HuH-7 (cell line): ENCODE results near the gene CMTR1.

Experiments
- DNase-seq: peaks from one replicate; pipeline ENCODE4 v3.0.0; 2011; ENCODE audit warnings: low spot score

Gene CMTR1

DNA sequence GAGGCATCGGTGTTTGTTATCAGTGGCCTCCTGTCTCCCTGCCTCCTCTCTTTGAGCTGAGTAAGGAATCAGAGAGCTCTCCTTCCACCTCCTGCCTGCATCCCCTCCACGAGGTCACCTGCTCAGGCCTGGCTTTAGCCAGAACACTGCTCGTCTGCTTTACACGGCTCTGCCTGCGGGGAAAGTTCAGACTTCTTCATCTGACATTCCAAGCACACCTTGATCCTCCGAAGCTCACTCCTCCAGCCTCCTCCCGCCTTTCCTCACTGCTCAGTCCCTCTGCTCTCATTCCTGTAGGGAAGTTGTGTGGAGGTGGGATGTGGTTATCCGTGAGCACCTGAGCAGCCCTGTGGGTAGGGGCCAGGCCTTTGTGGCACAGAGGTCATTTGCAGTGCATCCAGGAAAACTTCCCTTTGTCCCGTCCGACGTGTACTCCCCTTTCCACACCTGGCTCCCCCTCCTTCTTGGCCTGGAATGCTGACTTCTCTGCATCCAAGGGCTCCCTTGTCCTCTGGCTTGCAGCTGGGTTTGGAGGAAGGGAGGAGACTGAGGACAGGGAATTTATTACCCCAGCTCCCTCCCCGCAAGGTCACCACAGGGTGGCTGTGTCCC, 79.5 kb downstream of the CMTR1 start:
- no peak for DNase-seq

DNA sequence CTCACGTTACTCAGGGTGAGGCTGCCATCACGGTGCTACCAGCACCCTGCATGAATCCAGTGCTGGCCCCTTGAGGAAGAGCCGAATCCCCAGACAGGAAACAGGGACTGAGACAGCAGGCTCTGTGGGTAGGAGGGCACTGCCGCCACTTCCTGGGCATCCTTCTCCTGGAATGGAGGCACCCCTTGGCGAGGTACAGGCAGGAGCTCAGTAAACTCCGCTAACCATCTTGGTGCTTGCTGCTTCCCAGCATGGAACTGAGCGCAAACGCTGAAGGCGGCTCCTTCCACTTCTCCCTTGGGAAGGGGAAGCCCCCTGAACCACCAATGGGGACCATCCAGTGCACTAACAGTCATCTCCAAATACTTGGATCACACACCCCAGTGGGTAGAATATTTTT, 80.1 kb downstream of the CMTR1 start:
- no peak for DNase-seq

DNA sequence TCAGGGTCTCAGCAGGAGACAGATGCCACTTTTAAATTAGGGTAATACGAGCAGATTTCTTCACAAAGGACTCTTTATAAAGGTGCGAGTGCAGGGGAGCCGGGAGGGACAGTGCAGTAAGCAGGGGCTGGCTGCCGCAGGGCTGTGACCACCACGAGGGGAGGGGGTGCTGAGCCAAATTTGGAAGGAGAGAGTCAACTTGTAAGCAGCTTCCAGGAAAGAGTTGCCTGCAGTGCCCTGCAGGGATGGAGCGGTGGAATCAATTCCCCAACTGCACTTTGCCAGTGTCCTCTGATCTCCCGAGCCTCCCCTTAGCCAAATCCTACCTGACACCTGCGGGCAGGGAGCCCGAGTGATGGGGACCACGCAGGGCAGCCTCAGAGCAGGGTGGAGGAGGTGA, 80.6 kb downstream of the CMTR1 start:
- DNase-seq = no peak

DNA sequence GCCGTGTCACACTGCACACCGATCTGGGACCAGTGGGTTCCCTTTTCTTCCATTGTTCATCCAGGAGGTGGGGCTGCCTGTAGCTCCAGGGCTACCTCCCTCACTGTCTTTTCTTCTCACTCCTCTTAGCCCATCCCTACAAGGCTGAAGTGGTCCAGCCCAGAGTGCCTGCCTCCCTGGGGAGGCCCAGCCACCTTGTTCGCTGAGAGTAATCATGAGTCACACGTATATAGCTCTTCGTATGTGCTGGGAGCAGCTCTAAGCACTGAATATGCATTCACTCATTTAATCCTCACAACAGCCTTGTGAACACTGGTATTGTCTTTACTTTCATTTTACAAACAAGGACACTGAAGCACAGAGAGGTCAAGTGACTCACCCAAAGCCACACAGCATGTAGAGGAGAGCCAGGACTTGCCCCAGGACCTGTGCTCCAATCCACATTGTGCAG, 81.3 kb downstream of the CMTR1 start:
- no peak for DNase-seq

DNA sequence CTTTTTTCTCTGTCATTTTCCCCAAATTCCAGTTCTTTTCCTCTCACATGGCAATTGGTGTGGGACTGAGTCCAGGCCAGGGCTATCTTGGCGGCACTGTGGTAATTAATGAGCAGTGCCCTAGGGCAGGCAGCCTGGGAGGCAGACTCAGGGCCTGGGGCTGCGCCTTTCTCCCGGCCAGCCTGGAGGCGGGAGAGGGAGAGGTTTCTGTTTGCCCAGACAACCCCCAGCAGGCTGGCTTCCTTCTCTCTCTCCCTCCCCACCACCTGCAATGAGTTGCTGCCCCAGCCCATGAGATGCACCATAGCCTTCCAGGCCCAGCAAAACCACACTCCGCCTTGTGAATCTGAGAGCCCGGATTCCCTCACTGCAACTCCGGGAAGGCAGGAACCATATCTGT, 81.8 kb downstream of the CMTR1 start:
- no peak for DNase-seq

DNA sequence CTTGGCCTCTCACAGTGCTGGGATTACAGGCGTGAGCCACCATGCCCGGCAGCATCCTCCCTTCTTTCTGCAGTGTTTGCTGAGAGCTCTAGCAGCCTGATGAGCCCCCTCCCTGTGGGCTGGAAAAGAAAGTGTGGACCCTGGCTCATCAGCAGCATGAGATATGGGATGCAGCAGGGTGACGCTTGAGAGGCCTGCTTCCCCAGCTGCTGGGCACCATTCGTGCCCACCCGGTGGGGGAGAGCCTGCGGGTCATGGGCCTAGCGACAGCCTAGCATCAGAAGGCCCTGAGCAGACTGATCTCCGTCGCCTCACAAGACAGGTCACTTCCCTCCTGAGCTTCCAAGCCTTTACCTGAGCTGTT, 82.7 kb downstream of the CMTR1 start:
- DNase-seq = no peak

DNA sequence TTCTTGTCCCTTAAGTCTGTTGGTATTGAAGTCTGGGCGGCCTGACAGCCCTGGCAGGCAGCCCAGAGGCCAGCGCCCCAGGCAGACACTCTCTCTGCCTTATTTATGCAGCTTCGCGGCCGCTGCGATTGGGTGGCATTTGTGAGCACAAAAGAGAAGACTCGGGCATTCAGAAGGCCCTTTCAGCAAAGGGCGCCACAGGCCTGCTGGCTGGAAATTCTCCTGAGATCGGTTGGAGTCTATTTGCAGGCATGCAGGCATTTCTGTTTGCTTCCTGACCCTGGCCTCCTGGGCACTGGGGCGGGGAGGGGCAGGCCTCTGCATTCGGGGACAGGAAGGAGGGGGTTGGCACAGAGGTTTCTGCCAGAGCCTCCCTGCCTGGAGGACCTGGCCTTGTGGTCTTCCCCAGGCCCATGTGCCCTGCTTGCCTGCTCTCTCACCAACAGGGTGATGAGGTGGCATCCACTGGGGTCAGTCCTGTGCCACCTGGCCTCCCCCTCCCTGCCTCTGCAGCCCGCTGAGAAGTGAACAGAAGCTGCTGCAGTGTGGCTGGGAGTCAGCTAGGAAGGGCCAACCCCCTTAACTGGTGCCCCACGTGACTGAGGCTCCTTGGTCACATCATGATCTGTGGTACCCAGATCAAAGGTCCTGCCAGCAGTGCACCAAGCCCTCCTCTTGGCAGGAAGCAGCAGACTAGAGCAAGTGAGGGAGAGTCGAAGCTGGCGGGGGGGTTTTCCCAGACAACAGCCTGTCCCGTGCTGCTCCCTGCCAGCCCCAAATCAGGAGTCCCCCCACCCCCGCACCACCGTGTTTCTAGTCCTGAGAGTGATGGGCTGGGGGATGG, 83.3 kb downstream of the CMTR1 start:
- no peak for DNase-seq

DNA sequence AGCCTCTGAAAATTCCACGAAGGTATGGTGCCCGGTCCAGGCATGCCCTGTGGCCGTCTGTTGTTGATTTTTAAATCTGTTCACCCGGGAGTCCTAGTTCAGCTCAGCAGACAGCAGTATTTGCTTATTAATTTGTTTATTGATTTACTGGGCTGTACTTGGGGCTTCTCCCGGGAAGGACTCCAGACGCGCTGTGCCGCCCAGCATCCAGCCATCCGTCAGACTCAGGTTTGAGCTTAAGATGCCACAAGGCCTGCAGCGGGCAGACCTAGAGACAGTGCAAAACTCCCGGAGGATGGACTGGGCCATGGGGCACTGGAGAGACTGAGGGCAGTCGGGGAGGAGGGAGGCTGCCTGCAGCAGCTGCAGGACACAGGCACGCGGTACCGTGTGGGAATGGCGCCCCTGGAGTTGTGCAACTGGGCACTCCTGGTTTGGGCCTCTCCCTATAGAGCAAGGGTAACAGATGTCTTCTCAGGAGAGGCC, 83.9 kb downstream of the CMTR1 start:
- DNase-seq = no peak

DNA sequence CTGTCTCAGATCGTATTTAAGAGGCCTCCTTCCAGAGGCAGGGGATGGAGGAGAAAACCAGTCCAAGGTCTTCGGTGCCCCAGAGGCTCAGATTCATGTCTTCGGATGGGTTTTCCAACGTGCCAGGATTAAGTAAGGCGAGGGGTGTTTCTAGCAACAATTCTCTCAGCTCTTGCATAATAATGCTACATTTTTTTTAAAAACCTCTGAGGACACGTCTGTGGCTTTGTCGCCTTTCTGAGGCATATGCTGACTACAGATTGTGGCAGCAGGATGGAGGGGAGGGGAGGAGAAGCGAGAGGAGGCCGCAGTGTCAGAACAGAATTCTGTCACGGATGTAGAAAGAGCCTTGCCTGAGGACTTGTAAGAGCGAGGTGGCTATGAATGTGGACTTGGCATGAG, 84.4 kb downstream of the CMTR1 start:
- no peak for DNase-seq

DNA sequence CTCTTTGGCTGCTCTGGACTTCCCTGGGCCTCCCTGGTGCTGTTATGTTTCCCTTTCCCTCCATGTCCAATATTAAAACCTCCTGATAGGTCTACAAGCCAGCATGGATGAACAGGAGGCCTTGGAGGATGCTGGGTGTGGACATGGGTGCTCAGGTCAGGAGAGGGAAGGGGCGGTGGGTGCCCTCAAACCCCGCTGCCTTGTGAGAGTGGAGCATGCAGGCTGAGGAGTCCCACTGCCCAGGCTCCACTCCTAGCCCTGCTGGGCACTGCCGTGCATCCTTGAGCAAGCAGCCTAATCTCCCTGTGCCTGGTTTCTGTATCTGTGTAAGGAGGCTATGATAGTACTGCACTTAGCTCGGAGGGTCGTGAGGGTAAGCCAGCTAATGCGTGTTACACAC, 85.1 kb downstream of the CMTR1 start:
- DNase-seq = no peak

DNA sequence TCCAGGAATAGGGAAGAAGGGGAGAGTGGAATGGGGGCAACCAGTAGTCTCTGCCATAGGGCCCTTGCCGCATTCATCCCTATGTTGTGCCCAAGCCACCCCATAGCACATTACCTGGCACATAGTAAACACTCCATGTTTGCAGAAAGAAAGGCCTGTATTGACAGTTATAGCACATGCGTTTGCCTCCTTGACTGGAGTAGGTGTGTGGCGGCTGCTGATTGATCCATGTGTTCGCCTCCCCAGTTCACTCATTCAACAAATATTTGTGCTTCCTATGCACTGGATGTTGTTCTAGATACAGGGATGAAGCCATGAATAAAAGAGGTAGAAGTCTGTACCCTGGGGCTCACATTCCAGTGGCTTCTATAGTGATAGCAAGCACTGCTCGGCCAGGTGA, 86.4 kb downstream of the CMTR1 start:
- DNase-seq = no peak

DNA sequence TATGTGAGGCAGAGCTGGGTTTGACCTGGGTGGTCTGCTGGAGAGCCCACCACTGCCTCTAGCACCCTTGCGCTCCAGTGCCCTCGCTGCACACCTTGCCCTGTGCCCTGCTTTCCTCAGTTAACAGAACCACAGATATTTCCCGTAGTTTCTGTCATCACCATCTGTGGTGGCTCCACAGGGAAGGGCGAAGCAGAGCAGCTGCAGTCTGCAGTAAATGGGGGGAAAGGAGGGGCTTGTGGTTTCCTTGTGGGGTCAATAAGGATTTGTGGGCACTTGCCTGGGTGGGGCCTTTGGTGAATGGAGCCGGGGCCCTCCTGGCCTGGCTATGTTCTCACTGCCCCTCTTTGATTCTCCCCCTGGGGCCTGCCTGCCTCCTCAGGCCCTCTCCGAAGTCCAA, 87.9 kb downstream of the CMTR1 start:
- no peak for DNase-seq

DNA sequence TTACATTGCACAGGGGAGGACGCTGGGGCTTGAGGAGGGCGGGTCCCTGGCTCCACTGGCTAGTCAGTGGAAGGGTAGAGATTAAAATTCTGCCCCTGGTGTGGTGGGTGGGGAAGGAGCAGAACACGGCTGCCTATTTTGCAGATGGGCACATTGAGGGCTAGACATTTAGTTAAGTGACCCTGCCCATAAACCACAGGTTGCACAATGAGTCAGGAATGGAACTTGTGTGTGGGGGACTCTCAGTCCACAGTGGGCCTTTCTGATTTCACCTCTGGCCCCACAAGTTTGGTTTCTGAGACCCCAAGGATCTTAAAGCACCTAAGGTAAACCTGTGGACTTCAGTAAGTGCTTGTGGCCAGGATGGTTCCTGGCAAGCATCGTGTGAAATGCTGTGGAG, 88.7 kb downstream of the CMTR1 start:
- DNase-seq = no peak

DNA sequence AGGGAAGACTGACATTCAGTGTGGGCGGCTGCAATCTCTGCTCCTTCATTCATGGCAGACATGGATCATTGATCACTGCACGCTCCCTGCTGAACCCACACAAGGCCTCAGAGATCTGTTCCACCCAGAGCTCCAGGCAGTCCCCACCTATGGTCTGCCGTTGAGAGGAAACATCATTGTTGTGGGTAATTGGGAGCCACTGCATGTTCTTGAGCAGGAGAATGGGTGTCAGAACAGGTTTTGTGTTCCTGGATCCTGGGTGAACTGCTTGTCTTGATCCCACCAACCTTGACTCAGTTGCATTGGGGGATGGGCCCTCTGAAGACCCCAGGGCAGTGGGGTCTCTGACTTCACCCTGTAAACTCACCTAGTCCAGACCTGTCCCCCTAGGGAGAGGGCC, 89.8 kb downstream of the CMTR1 start:
- DNase-seq = no peak

DNA sequence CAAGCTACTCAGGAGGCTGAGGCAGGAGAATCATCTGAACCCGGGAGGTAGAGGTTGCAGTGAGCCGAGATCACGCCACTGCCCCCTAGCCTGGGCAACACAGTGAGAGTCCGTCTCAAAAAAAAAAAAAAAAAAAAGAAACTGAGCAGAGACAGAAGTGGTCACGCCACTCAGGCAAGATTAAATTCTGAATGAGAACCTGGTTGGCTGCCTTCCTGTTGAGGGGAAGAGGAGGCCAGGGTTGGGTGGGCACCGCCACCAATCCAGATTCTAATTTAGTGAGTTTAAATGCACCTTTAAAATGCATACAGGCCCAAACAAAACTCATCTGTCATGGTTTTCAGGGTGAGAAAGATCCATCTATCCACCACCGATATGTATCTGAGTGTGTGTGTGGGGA, 90.4 kb downstream of the CMTR1 start:
- no peak for DNase-seq

DNA sequence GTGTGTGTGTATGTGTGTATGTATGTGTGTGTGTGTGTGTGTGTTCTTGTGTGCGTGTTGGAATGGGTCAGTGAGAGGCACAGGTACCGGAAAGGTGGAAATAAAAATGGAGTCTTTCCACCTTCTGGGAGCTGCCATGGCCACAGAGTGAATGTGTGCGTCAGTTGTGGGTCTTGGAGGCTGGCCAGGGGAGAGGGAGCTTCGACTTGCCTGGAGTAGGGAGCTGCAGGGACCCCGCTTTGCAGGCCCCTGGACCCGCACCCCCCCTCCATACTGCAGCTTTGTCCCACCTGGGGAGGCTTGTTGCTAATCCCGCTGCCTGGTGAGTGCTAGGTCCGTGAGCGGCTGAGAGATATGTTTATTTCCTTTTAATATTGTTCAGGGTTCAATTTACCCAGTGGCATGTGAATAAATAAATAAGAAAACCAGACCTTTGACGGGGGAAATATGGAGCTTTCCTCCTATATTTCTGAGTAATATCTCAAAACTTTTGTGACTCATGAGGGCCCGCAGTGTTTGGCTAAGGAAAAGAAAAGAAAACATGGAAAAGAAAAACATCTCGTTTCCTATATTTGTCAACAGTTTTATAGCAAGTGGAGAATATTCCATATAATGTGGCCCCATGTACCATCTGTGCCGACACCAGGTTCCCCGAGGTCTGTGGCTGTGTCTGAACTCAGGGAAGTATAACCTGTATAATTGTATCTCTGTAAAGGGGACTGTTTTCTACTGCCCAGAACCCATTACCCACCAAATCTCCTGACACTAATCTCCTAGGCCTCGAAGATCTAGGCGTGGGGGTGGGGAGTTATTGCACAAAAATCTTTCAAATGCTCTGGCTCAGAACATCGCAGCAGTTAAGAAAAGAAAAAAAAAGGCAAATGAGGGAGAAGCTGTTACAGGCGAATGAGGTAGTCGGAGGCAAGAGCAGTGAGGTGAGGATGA, 91.3 kb downstream of the CMTR1 start:
- no peak for DNase-seq

DNA sequence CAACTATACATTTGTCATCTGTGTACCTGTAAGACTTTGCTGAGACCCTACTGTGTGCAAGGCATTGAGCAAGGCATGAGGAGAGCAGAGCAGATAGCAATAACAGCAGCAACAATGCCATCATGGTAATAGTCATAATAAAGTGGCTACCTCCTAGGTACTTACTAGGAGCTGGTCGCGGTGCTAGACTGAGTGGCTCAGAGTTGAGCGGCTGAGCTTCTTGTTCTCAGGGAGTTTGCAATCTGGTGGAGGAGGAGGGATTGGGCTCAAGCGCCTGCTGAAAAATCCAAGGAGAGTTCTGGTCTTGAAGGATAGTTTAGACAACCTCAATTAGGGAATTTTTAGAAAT, 91.9 kb downstream of the CMTR1 start:
- DNase-seq = no peak

DNA sequence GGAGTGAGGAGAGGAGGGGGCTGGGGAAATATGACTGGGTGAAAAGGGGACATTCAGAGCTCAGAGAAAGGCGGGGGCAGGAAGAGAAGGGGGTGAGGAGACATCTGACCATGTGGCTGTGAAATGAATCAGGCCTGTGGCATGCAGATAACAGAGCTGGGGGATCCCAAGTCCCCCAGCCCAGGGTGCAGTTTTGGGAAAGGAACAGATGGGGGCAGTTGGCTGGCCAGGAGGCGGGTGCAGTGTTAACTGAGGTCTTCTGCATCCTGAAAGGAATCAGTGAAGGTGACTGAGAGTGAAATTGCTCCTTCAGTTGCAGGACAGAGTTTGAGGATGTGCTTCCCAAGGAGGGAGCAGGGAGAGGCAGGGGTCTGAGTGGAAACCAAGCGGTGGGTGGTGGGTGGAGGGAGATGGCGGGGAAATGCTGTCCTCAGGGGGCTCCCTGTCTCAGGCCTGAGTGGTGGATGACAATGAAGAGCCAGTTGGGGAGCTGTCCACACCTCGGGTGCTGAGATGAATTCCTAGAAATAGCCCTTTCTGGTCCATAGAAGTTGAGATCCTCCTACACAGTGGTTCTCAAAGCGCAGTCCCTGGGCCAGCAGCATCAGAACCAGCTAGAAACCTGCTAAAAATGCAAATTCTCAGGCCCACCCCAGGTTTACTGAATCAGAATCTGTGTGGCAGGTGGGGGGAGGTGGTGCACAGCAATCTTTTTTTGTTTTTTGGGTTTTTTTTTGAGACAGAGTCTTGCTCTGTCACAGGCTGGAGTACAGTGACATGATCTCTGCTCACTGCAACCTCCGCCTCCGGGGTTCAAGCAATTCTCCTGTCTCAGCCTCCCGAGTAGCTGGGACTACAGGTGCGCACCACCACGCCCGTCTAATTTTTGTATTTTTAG, 92.7 kb downstream of the CMTR1 start:
- peak; percentile 48 for DNase-seq

DNA sequence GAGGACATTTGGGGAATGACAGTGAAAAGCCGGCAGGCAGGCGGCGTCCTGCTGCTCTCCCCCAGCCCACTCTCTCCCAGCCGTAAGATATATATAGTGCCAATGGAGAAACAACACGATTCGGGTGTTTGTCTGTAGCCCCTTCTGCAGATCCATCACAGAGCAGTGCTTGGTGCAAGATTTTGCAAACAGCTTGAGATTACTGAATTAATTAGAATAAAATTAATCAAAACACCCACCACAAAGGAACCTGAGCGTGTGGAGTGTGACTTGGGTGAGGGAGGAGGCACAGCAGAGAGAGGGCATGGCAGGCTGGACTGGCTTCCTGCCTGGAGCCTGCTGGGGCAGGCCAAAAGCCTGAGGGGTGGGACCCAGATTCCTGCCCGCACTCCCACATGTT, 95.5 kb downstream of the CMTR1 start:
- no peak for DNase-seq

DNA sequence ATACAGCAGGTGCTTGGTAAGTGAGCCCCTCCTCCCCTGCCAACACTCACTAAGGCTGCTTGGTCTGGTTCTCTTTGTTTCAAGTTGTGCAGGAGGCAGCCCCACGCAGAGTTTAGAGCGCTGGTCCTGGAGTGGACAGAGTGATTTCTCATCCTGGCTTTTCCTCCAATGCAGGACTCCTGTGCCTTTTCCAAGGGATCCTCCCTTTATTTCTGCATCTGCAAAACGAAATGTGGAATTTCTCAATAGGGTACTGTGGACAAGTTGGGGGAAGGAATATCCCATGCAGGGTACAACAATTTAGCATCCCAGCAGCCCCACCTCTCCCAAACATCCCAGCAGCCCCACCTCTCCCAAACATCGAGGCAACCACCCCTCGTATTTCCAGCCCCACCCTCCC, 97.3 kb downstream of the CMTR1 start:
- no peak for DNase-seq

DNA sequence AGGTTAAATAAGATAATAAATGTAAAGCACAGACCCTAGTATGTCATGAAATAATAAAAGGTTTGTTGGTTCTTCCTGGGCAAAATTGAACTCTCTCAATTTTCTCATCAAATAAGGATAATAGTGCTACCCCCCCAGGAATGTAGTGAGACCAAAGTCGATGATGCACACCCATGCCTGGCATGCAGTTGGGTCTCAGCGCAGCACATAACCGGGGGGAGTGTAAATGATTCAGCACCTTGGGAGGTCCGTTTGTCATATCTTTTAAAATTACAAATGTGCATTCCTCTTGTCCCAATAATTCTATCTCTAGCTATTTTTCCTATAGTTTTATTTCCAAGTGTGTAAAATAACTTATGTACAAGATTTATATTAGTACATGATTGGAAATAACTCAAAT, 98.0 kb downstream of the CMTR1 start:
- no peak for DNase-seq
